Esophagus muscularis mucosa (tissue), 4 donors: ENCODE measurements around the gene ABI2.

ENCODE experiments used
- EP300 ChIP-seq: sonication (generic); formaldehyde crosslinking; IDR thresholded peaks from one replicate; pipeline ENCODE4 v1.6.1; 2017; ENCODE audit warnings: antibody characterized with exemption
- POLR2A ChIP-seq: fragments of 450-650 bp; IDR thresholded peaks from one replicate; pipeline ENCODE4 v1.6.1; 2017; ENCODE audit warnings: antibody characterized with exemption, moderate library complexity, mild to moderate bottlenecking, low read depth
- POLR2AphosphoS5 ChIP-seq, 2 donors: sonication (generic); formaldehyde crosslinking; IDR thresholded peaks; one replicate each; pipeline ENCODE4 v1.6.1; 2017; ENCODE audit warnings: antibody characterized with exemption in 2 of 2
- TF ChIP-seq, protein P1 (sequence below), 3 experiments: fragments of 200-600 bp in 2 of 3; fragments of 450-650 bp in 1 of 3; sonication (generic) in 2 of 3; IDR thresholded peaks; one replicate each; pipeline ENCODE4 v1.5.1; 2017 to 2019; ENCODE audit warnings: antibody characterized with exemption in 3 of 3, mild to moderate bottlenecking in 2 of 3, moderate library complexity in 1 of 3

GRCh38 chr2:203279288-203279687, 48.9 kb upstream of the ABI2 start:
- TF ChIP-seq, protein P1, sequence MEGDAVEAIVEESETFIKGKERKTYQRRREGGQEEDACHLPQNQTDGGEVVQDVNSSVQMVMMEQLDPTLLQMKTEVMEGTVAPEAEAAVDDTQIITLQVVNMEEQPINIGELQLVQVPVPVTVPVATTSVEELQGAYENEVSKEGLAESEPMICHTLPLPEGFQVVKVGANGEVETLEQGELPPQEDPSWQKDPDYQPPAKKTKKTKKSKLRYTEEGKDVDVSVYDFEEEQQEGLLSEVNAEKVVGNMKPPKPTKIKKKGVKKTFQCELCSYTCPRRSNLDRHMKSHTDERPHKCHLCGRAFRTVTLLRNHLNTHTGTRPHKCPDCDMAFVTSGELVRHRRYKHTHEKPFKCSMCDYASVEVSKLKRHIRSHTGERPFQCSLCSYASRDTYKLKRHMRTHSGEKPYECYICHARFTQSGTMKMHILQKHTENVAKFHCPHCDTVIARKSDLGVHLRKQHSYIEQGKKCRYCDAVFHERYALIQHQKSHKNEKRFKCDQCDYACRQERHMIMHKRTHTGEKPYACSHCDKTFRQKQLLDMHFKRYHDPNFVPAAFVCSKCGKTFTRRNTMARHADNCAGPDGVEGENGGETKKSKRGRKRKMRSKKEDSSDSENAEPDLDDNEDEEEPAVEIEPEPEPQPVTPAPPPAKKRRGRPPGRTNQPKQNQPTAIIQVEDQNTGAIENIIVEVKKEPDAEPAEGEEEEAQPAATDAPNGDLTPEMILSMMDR (IDR thresholded peaks at IDR 0.05) = no peak
- TF ChIP-seq EP300 = no peak
- no peak for TF ChIP-seq POLR2A
- no peak for TF ChIP-seq POLR2AphosphoS5 (IDR thresholded peaks at IDR 0.05)
